ENCODE measurements around the gene FHAD1. TPM values are rescaled to one million over a fixed set of nuclear protein-coding genes. Genes with fewer than 3 reads are reported as not detected.

Gene FHAD1
- total and polyA plus RNA-seq, 9 of the 15 experiments (the other 6 are each of a cell fraction or from before 2014, with no cell fraction given): 0.32 to 2.1 (median 1.5) TPM; not detected in 1

DNA sequence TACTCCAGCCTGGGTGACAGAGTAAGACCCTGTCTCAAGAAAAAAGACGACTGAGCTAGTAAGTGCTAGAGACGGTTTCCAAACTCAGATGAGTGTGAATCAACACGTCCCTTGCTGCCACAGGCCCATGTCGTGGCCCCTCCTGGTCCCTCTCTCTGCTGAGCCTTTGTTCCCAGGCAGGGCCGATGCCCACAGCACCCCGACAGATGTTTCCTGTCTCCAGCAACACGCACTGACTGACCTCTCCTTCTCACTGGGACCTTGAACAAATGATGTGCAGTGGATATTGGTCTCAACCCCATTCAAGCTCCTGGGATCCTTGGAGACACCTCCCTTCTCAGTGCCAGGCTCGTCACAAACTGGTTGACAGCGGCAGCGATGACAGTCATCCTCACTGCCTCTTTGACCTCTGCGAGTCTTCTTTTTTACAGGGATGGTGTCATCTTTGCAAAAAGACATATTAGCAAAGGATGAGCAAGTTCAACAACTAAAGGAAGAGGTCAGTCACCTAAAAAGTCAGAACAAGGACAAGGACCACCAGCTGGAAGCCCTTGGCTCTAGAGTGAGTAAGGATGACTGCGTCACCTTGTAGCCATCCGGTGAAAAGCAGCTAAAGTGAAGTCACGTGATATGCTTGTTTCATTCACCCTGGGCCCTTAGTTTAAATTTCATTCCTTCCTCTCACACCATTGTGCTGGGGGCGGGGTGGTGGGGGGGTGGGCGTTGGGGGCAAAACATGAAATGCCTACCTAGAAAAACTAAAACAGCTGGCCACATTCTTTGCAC is 65.8 kb downstream of the FHAD1 start (continued):
- no peak for TF ChIP-seq MXI1 (IDR thresholded peaks at IDR 0.05; ENCODE audit: low read depth, low read length)
- peak; percentile 84 for TF ChIP-seq RAD51 (IDR thresholded peaks at IDR 0.05; ENCODE audit: borderline replicate concordance, low read depth)
- TF ChIP-seq SMARCB1 (IDR thresholded peaks at IDR 0.05; ENCODE audit: insufficient read length, low read depth): no peak
- TF ChIP-seq RBFOX2 (IDR thresholded peaks at IDR 0.05; ENCODE audit: low read depth, low read length): no peak
- TF ChIP-seq PML (IDR thresholded peaks at IDR 0.05; ENCODE audit: low read length): no peak
- 0 out of 2 replicates have a peak, but pooled peaks have one; percentile 48 for TF ChIP-seq BHLHE40 (IDR thresholded peaks at IDR 0.05; ENCODE audit: low read length)

GRCh38 chr1:15314328-15315281 is 67.6 kb downstream of the FHAD1 start:
- DNase-seq (ENCODE audit: extremely low read depth in 1 of 4, low spot score in 3 of 4): no peak
- no peak for FAIRE-seq
- no TSS peak for BruUV-seq (replicated peaks)
- Histone ChIP-seq H2AFZ (ENCODE audit: low read depth, low read length) (no peak overlapping the region), H3K79me2 (ENCODE audit: control insufficient read depth, insufficient read depth, low read length) (no peaks in the 10 kb centered on the region), H3K27me3 (ENCODE audit: control insufficient read depth in 2 of 2, insufficient read depth in 2 of 2, low read length in 2 of 2) (peaks cover 23 to 48% of the 10 kb centered on the region in 2 experiments; a peak in 4 of 5 replicates), H3K27ac (ENCODE audit: extremely low read depth, low read depth, low read length) (no peak overlapping the region), H3K9me1 (ENCODE audit: control insufficient read depth, insufficient read depth, low read length) (no peaks in the 10 kb centered on the region), H3K4me3 (no peak overlapping the region), H3K9me3 (replicated peaks; ENCODE audit: control insufficient read depth, insufficient read depth, low read depth, low read length) (peaks cover 4% of the 10 kb centered on the region; the same call in 1 of the 2 replicates), H3K4me1 (replicated peaks in 1 of 2; ENCODE audit: control insufficient read depth in 2 of 2, insufficient read depth in 2 of 2, low read length in 2 of 2) (no peaks in the 10 kb centered on the region; a peak in 1 of 5 replicates), H3K4me2 (ENCODE audit: insufficient read depth, low read length) (no peak overlapping the region), H4K20me1 (replicated peaks; ENCODE audit: control insufficient read depth, insufficient read depth, low read length) (no peaks in the 10 kb centered on the region), H3K9ac (ENCODE audit: insufficient read depth in 1 of 2, low read depth in 2 of 2, low read length in 2 of 2) (no peak overlapping the region), H3K36me3 (ENCODE audit: control insufficient read depth, insufficient read depth, low read length) (no peaks in the 10 kb centered on the region)
- in situ Hi-C loops (cut with MboI) (no loop called here), intact Hi-C loops (cut with micrococcal nuclease) (no loop called here)
- ATAC-seq: no peak
- POLR2A ChIA-PET: no interaction called here
- CTCF ChIA-PET (ENCODE audit: low intra/inter-chr PET ratio): no interaction called here
- TF ChIP-seq BRF2 (IDR thresholded peaks at IDR 0.05; ENCODE audit: borderline replicate concordance, insufficient read depth, insufficient read length): no peak
- TF ChIP-seq EGR1 (conservative IDR thresholded peaks at IDR 0.05): peak; percentile 84
- 26% methylated on average over 25 of the region's 26 CpGs for WGBS (ENCODE audit: insufficient coverage, low coverage, missing lambda C conversion rate)

Data from K562 (cell line).